HG03066 (cell line): ENCODE data around the gene GSPT1.
"Not testable (repeated sequence)": the region's sequence is repeated elsewhere in the genome, so short reads cannot be mapped to it uniquely, and the experiment has no call there.

Source experiments
- ATAC-seq: cut with Tn5 transposase; IDR thresholded peaks from one replicate; pipeline ENCODE4 v1.9.1; 2021; ENCODE audit warnings: low read depth; ENCODE audit not compliant: unreplicated experiment

Gene GSPT1

DNA sequence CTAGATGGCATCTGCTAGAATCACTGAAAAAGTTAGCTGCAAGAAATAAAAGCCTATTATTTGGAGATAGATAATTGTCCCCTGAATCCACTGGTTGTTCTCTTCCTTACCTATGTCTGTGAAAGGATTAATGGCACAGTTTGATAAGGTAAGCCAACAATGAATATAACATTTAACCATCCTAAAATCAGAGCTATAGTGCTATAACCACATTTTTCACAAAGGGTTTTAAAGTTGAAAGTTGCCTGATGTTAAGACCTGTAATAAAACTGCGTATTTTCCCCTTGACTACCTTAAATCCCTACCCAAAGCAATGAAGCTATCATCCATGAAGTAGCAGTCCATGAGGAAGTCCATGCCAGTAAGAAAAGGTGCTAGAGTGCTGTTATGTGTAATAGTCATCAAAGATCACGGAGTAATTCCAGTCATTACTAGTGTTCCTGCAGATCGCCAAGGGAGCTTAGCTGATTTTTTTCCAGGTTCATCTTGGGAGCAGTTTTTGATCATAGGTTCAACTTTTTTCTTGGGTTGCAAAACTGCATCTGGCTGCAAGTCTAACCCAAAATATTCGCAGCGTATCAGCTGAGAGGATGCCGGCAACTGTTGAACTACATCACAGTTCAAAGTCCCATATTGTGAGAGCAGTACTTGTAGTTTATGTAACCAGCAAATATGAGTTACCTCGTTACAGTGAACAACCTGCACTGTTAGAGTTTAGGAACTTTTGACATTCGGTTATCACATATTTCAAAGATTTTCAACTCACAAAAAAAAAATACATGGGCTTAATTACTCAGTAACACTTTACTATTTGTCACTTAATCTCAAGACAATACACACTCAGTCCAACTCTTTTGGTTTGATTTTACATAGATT lies 46.2 kb downstream of the GSPT1 start:
- no peak for ATAC-seq

DNA sequence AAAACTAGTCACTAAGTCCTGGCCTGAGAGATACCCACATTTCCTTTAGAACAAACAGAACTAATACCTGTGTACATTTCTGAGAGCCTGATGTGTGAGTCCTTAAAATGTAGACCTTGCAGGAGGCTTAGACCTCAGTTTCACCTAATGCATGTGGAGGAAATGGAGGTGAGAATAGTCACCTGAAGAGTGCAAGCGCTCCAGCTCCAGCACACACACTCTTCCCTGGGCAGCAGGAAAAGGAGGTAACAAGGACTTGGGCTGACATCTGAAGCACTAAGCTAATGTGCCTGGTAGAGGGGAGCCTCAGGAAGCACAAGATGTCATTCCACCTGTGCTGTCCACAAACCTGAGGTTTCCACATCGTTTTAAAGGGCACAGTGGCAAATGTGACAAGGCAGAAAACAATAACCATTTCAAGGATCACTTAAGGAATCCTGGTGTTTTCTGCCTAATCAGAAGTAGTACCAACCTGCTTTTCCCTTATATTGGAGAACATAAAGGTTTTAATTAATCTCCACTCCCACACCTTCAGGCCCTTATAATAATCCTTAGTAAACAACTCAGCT lies 47.3 kb downstream of the GSPT1 start:
- no peak for ATAC-seq

DNA sequence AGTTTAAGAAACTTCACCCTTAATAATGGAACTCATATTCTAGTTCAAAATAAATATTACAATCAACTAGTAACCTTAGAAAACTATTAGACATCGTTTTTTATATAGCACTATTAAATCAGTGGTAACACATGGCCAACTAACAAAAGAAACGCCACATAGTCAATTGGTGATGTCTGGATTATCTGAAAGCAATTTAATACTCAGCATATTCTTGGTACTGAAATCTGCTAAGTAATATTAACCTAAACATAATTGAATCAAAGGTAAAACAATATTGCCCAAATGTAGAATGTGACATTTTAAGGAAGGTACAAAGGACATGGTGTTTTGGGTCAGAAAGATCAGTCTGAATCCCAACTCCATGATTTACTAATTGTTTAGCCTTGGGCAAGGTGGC lies 53.3 kb downstream of the GSPT1 start:
- ATAC-seq = no peak

DNA sequence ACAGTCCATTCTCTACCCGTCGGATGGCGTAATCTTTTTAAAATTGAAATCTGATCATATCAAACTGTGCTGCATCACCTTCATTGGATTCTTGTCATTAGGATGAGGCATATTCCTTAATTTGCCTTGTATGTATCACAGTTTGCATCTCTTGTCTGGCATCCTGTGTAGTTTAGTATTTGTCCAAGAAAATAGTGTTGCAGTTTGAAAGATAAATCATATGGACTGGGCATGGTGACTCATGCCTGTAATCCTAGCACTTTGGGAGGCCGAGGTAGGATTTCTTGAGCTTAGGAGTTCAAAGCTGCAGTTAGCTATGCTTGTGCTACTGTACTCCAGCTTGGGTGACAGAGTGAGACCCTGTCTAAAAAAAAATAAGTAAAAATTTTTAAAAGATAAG lies 58.6 kb downstream of the GSPT1 start:
- no peak for ATAC-seq

DNA sequence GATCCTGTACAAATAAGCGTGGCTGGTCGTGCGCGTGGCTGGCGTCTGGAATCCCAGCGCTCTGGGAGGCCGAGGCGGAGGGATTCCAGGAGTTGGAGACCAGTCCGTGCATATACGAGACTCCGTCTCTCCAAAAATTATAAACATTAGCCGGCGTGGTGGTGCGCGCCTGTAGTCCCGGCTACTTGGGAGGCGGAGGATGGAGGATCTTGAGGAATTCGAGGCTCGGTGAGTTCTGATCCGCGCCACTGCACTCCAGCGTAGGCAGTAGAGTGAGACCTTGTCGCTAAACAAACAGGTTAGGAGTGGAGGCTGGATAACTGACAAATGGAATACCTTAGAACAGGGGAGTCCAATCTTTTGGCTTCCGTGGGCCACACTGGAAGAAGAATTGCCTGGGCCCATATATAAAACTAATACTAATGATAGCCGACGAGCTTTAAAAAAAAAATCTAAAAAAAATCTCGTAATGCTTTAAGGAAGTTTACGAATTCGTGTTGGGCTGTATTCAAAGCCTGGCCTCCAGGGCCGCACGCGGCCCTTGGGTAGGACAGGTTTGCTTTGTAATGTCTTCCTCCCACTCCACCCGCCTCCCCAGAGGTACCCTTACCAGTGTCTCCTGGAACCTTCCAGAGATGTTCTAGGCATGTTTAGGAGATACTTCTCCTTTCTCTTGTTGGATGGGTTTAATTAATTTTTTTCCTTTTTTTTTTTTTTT lies 63.5 kb downstream of the GSPT1 start:
- ATAC-seq = no peak

DNA sequence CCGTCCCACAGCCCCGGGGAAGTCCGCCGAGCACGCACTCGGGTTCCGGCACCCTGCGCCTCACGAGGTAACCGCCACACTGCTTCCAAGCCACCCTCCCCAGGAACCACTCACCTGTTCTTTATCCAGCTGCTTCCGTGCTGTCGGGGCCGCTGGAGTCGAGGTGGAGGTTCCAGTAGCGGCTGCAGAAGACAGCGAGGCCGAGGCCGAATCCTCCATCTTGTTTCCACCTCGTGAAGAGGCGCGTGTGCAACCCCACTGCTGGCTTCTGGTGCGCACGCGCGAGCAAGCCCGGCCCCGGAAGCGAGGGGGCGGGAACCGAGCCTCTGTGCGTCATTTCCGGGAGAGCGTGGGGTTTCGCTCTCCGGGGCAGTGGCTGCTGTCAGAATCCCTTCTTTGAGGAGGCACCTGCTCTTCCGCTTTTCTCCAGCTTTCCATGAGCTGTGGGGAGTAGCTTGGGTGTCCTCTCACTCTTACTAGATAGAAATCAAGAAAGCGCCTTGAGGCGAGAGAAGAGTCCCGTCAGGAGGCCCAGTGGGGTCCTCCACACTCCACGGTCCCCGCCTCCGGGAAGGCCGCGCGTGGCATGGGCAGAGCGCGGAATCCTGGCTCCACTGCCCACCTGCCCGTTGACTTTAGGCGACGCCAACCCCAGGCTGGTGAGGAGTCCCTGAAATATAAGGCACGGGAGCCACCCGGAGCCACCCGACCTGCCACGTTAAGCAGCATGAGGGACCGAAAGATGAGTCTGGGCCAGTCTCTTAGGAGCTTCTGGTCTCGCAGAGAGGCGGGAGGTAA lies 64.3 kb downstream of the GSPT1 start, which contains the start of gene RSL1D1:
Gene RSL1D1, minus strand, starts transcription at position 249 of the 798 bp plus-strand sequence. Its CDS starts 30 bp downstream, at position 219.
- ATAC-seq = peak; percentile 67

DNA sequence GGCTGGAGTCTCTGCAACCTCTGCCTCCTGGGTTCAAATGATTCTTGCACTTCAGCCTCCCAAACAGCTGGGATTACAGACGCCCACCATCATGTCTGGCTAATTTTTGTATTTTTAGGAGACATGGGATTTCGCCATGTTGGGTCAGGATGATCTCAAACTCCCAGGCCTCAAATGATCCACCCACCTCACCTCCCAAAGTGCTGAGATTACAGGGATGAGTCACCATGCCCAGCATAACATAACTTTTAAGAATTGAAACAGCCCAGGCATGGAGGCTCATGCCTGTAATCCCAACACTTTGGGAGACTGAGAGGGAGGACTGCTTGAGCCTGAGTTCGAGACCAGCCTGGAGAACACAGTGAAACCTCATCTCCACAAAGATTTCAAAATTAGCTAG lies 66.9 kb downstream of the GSPT1 start:
- no peak for ATAC-seq

DNA sequence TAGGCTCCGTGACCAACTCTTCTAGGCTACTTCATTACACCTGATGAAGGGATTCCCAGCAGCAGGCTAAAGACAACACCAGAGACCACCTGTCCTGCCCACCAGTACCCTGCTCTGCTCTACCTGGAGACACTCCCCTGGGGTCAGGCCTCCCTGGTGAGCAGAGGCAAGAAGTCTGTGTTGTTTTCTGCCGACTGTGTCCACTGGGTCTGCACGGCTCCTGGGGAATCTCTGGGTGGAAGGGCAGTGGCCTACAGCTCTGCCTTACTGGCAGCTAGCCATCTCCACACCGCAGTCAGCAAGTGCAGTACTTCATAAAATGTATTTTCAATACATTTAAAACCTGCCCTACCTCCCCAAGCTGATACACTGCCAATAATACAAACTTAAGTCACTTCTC lies 71.3 kb downstream of the GSPT1 start:
- no peak for ATAC-seq

DNA sequence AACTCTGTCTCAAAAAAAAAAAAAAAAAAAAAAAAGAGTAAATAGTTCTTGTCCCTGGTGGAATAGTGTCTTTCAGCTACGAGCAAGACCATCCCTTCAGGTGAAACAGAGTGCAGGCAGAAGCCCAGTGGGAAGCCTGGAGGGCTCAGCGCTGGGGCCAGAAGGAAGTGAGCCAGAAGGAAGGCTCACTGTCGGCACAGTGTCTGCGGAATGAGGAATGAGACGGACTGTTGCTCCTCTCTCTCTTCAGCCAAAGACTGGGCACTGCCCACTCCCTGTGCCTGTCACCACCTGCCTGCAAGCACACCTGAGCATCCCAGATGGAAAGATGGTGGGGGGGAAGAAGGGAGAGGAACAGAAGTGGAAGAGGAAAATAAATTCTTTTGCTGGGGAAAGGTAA lies 71.9 kb downstream of the GSPT1 start:
- no peak for ATAC-seq

DNA sequence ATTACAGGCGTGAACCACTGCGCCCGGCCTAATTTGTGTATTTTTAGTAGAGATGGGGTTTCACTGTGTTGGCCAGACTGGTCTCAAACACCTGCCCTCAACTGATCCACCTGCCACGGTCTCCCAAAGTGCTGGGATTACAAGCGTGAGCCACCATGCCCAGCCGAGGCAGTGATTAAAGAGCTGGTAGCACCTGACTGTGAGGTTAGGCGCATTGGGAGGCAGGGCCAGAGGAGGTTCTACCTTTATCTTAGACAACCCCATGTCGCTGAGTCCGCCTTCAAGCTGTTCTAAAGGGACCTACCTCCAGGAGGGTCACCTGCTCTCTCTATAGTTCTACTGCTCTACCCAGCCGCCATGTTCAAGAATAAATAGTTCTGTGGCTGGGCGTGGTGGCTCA lies 72.5 kb downstream of the GSPT1 start:
- no peak for ATAC-seq

DNA sequence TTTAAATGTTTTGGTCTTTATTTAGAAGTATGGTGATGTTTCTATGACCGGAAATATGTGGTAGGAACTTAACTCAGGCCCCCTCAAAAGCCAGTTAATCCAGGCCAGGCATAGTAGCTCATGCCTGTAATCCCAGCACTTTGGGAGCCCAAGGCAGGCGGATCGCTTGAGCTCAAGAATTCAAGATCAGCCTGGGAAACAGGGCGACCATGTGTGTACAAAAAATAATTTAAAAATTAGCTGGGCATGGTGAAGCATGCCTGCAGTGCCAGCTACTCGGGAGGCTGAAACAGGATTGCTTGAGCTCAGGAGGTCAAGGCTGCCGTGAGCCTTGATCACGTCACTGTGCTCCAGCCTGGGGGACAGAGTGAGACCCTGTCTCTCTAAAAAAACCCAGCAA lies 74.7 kb downstream of the GSPT1 start:
- no peak for ATAC-seq

DNA sequence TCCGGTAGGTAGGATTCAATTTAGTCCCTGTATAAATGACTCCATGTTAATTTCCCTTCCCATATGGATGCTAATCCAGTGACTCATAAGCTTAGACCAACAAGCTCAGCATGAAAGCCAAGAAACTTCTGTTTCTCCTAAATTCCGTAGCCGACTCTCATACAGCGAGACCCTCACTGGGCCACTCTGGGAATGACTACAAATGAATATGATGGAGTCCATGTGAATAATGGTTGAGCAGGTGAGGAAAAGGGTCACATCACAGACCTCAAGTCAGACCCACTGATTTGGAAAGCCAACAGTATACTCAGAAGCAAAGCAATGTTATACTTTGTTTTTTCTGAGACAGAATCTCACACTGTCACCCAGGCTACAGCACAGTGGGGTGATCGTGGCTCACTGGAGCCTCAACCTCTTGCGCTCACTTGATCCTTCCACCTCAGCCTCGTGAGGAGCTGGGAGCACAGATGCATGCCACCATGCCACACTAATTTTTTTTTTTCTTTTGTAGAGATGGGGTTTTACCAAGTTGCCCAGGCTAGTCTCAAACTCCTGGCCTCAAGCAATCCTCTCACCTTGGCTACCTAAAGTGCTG lies 79.0 kb downstream of the GSPT1 start:
- ATAC-seq = no peak

DNA sequence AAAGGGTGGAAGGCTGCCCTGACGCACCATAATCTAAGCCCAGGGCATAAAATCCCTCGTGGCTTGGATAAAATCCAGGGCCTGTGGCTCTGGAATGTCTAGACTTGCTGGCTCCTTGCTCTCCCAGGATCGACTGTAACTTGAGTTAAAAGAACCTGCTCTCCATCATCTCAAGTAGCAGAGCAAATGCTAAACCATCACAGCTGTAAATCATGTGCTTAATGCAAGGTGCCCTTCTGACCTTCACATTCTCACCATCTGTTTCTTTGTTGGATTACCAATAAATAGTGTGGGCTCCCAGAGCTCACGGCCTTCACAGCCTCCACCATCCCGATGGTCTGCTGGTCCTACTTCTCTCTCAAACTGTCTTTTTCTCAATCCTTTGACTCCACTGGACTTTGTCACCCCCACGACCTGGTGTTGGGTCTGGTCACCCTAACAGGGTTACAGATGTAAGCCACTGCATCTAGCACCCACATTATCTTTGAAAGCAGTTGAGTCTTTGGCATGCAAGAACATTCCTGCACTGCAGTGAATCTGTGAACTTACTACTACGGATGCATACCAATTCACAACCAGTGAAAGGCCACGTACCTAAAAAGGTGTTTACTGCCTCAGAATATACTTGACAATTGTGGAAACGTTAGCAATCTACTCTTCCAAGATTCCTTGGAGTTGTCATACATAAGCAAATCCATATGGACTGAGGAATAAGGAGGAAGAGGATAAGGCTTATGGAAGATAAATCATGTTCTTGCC lies 79.7 kb downstream of the GSPT1 start:
- ATAC-seq = no peak

DNA sequence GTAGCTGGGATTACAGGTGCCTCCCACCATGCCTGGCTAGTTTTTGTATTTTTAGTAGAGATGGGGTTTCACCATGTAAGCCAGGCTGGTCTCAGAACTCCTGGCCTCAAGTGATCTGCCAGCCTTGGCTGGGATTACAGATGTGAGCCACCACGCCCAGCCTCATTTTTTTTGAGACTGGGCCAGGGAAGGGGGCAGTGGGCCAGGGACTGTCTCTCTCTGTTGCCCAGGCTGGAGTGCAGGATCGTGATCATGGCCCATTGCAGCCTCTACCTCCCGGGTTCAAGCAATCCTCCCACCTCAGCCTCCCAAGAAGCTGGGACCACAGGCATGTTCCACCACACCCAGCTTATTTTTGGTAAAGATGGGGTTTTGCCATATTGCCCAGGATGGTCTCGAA lies 80.4 kb downstream of the GSPT1 start:
- ATAC-seq = no peak

DNA sequence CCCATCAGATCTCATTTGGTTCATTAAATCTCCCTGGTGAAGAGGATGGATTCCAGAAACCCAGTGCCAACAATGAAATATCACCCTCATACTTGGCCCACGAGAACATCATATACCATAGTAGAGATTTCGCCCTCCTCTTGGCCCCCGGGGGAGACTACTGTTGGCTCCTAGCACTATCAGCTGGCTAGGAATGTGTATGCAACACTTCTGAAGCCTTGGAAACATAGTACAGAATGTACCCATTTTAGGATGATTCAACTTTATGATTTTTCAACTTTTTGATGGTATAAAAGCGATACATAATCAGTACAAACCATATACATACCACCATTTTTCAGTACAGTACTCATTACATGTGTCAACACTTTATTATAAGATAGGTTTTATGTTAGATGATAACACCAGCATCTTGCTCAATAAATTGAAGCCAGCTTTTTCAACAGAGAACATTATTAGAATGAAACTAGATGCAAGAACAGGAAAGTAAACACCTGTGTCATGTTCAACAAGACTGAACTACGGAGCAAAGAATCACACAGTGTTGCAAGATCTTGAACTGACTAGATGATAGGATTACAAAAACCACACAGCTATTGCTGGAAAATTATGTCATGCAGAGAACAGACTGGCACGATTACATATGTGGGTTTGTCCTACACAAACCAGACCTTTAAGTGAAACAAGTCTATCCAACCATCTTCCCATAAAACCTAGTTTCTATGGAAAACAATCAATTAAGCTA lies 81.6 kb downstream of the GSPT1 start:
- no peak for ATAC-seq

DNA sequence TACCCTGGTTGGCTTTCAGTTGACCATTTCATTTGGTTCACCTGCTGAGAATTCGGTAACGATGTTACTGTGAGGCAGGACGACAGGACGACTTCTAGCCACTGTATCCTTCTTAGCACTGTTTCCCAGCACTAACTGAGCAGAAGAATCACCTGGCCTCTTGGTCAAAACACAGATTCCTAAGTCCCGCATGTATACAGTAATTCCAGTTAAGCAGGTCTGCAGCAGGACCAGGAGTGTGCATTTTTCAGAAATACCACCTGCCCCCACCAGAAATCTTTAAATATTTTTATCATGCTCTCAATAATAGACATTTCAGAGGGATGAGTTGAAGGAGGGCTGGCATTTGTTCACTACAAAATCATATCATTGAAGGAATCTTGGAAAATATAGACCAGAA lies 87.1 kb downstream of the GSPT1 start:
- no peak for ATAC-seq

DNA sequence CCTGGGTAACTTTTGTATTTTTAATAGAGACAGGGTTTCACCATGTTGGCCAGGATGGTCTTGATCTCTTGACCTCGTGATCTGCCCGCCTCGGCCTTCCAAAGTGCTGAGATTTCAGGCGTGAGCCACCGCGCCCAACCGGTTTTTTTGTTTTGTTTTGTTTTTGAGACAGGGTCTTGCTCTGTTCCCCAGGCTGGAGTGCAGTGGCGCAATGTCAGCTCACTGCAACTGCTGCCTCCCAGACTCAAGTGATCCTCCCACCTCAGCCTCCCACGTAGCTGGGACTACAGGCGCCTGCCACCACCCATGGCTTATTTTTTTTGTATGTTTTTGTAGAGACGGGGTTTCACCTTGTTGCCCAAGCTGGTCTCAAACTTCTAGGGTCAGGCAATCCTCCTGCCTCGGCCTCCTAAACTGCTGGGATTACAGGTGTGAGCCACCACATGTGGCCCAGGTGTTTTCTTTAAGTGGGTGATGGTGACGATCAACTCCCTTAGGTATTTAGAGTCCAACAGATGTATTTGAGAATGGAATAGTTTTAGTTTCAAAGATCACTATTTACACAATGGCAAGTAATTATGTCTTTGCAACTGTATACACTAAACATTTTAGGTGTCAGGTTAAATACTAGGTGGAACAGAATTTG lies 90.1 kb downstream of the GSPT1 start:
- not testable (repeated sequence) for ATAC-seq

DNA sequence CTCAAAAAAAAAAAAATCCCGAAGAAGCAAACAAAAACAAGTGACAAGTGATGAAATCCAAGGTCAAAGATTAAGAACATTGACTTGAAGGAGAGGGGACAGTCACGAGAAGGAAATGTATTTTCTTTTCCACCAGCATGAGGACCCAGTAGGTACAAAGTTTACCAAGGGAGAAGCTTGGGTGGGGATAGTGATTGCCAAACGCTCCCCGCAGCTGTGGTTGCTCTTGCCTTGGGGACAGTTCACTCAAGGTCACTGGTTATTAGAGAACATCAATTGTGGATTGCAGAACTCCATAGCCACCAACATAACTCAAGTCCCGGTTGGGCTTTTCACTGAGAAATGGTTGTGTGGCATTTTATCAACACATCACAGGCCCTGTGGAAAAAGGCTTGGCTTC lies 91.4 kb downstream of the GSPT1 start:
- ATAC-seq = no peak
